ENCODE data around the gene PNPLA7. TPM values are rescaled to one million over a fixed set of nuclear protein-coding genes. Genes with fewer than 3 reads are reported as not detected.

Gene PNPLA7
- total and polyA plus RNA-seq, 2 of the 4 experiments (the other 2 are of a cell fraction): under 0.01 to 0.89 TPM

- Histone ChIP-seq H2BK15ac (ENCODE audit: low read depth, low read length) (no peak overlapping the region), H3K36me3 (ENCODE audit: control insufficient read depth, insufficient read depth, low read length) (peaks cover 18% of the 10 kb centered on the region), H2BK20ac (ENCODE audit: low read depth, low read length) (no peak overlapping the region), H3K4me2 (ENCODE audit: low read depth, low read length) (no peak overlapping the region), H2AK5ac (ENCODE audit: low read depth, low read length) (no peak overlapping the region), H2AK9ac (replicated peaks; ENCODE audit: low read depth, low read length, poor library complexity) (no peak overlapping the region), H3K79me1 (ENCODE audit: low read depth in 1 of 2, low read length in 2 of 2) (no peaks in the 10 kb centered on the region), H3K23ac (ENCODE audit: low read depth, low read length) (no peak overlapping the region), H2AFZ (replicated peaks; ENCODE audit: low read length, poor library complexity) (no peak overlapping the region), H3K9me3 (ENCODE audit: control insufficient read depth, insufficient read depth, low read length) (no peaks in the 10 kb centered on the region), H3K4me3 (ENCODE audit: insufficient read depth, low read depth, low read length) (no peak overlapping the region), H2BK120ac (ENCODE audit: low read depth, low read length) (no peak overlapping the region), H3K4me1 (ENCODE audit: control insufficient read depth, insufficient read depth, low read length) (peaks cover 2% of the 10 kb centered on the region; the same call in 1 of the 2 replicates), H2BK5ac (ENCODE audit: low read depth, low read length, poor library complexity, severe bottlenecking) (no peak overlapping the region), H3K27ac (ENCODE audit: insufficient read depth, low read length) (no peak overlapping the region), H3K4ac (ENCODE audit: low read depth, low read length) (no peak overlapping the region), H4K5ac (ENCODE audit: low read depth, low read length) (no peak overlapping the region), H3K18ac (ENCODE audit: low read depth, low read length) (no peak overlapping the region), H3K9me1 (ENCODE audit: insufficient read depth, low read length) (no peaks in the 10 kb centered on the region), H3K27me3 (ENCODE audit: control insufficient read depth, insufficient read depth, low read length) (peaks cover 3% of the 10 kb centered on the region; the same call in 1 of the 2 replicates), H4K20me1 (ENCODE audit: insufficient read depth, low read length) (peaks cover 4% of the 10 kb centered on the region; the same call in 1 of the 2 replicates), H3K56ac (ENCODE audit: extremely low read depth, insufficient read depth, low read length) (no peak overlapping the region), H4K91ac (ENCODE audit: insufficient read depth, low read depth, low read length) (no peak overlapping the region), H4K8ac (ENCODE audit: low read depth in 2 of 2, low read length in 2 of 2) (no peak overlapping the region), H3K9ac (ENCODE audit: low read depth, low read length) (no peak overlapping the region), H3K14ac (replicated peaks; ENCODE audit: low read depth, low read length) (no peak overlapping the region)
- no peak for TF ChIP-seq NFE2L2 (IDR thresholded peaks at IDR 0.05; ENCODE audit: low read depth, low read length)
- TF ChIP-seq FOS (IDR thresholded peaks at IDR 0.05; ENCODE audit: low read depth, low read length): no peak
- TF ChIP-seq RCOR1 (IDR thresholded peaks at IDR 0.05; ENCODE audit: insufficient replicate concordance, low read length): no peak
- no peak for TF ChIP-seq CEBPB (IDR thresholded peaks at IDR 0.05; ENCODE audit: low read depth, low read length)
- TF ChIP-seq POLR2A (IDR thresholded peaks at IDR 0.05; ENCODE audit: low read depth, low read length): no peak
- TF ChIP-seq MAZ (IDR thresholded peaks at IDR 0.05; ENCODE audit: borderline replicate concordance, low read depth, low read length): no peak
- no peak for TF ChIP-seq SMC3 (IDR thresholded peaks at IDR 0.05; ENCODE audit: low read depth, low read length)
- no peak for TF ChIP-seq CTCF (conservative IDR thresholded peaks at IDR 0.05; ENCODE audit: low read depth, low read length)
- WGBS, 2 experiments (ENCODE audit: extremely low coverage in 2 of 2, insufficient read length in 1 of 2): 66% methylated on average over 5 of the region's 19 CpGs; no CpG with 5 or more reads in 1 of the 2 experiments
- ChIA-PET POLR2A (ENCODE audit: unreplicated experiment) (no interaction called here), CTCF (interaction anchor here (0.9 kb wide), 2 partner anchors 8 to 9 kb away, joined by 3 read pairs; no protein-coding TSS in a partner anchor)
- no TSS peak for BruUV-seq (replicated peaks)
- DNase-seq (no peak), ATAC-seq (ENCODE audit: low read depth) (no peak)
- in situ Hi-C loops (cut with MboI; ENCODE audit: low sequenced_read_pairs): no loop called here
- dilution Hi-C loops (cut with HindIII; ENCODE audit: low sequenced_read_pairs, unreplicated experiment): no loop called here
- intact Hi-C loops (cut with micrococcal nuclease): loop anchor here (2.0 kb wide), 2 partner anchors 151 to 159 kb away; no protein-coding TSS in a partner anchor
Measured at GRCh38 chr9:137445930-137446431, 104.2 kb downstream of the PNPLA7 start.

Measured in IMR-90 (cell line).